Smooth muscle cell (in vitro differentiated cells): ENCODE measurements around the gene DHRS13. TPM values are rescaled to one million over a fixed set of nuclear protein-coding genes. Genes with fewer than 3 reads are reported as not detected.

Experiments used
- DNase-seq: peaks from one replicate; lab custom pipeline; 2025; ENCODE audit not compliant: unreplicated experiment; lab: John Stamatoyannopoulos, UW
- H2AFZ ChIP-seq: fragments of 200-600 bp; sonication (generic); 2 replicates; pipeline ENCODE4 v1.6.0; 2016; ENCODE audit warnings: antibody characterized with exemption, low read depth, mild to moderate bottlenecking
- H3F3A ChIP-seq: fragments of 200-600 bp; sonication (generic); 2 replicates; pipeline ENCODE4 v1.6.0; 2017; ENCODE audit warnings: antibody characterized with exemption, low read depth
- H3K27ac ChIP-seq: fragments of 200-600 bp; sonication (generic); 2 replicates; pipeline ENCODE4 v1.5.1; 2016; ENCODE audit warnings: low read depth, mild to moderate bottlenecking
- H3K27me3 ChIP-seq: fragments of 200-600 bp; sonication (generic); 2 replicates; pipeline ENCODE4 v1.6.1; 2016; ENCODE audit warnings: low read depth, mild to moderate bottlenecking
- H3K36me3 ChIP-seq: fragments of 200-600 bp; sonication (generic); 2 replicates; pipeline ENCODE4 v1.5.1; 2016; ENCODE audit warnings: low read depth
- H3K4me1 ChIP-seq: fragments of 200-600 bp; sonication (generic); 2 replicates; pipeline ENCODE4 v1.5.1; 2016; ENCODE audit warnings: low read depth
- H3K4me2 ChIP-seq: fragments of 200-600 bp; sonication (generic); 2 replicates; pipeline ENCODE4 v1.6.0; 2016; ENCODE audit warnings: mild to moderate bottlenecking
- H3K4me3 ChIP-seq: fragments of 200-600 bp; sonication (generic); 2 replicates; pipeline ENCODE4 v1.5.1; 2016; ENCODE audit warnings: mild to moderate bottlenecking
- H3K79me2 ChIP-seq: fragments of 200-600 bp; sonication (generic); 2 replicates; pipeline ENCODE4 v1.6.0; 2016; ENCODE audit warnings: low read depth, mild to moderate bottlenecking
- H3K9ac ChIP-seq: fragments of 200-600 bp; sonication (generic); 2 replicates; pipeline ENCODE4 v1.6.0; 2016; ENCODE audit warnings: low read depth
- H3K9me3 ChIP-seq: fragments of 200-600 bp; sonication (generic); replicated peaks from 2 replicates; pipeline ENCODE4 v1.5.1; 2016; ENCODE audit warnings: low read depth
- H4K20me1 ChIP-seq: fragments of 200-600 bp; sonication (generic); 2 replicates; pipeline ENCODE4 v1.6.0; 2016; ENCODE audit warnings: low read depth
- WGBS: methylation state at CpG from one replicate; pipeline ENCODE4 v1.1.7; 2016; ENCODE audit warnings: low lambda C conversion rate; 5-methylcytosine and 5-hydroxymethylcytosine counted together
- polyA plus RNA-seq: library from polyadenylated mRNA; unstranded; fragments of >200 nt; fragmentation: Nextera tagmentation; extraction: Ambion mirVana; gene quantifications from 2 replicates; pipeline ENCODE4 v1.2.1, GENCODE V29; 2016
- total RNA-seq: library from RNA; depleted of rRNA; stranded (reverse); fragments of >200 nt; gene quantifications from 2 replicates; pipeline ENCODE4 v1.2.3, GENCODE V29; 2014
- TF ChIP-seq, protein P1 (sequence below): fragments of 200-600 bp; sonication (generic); IDR thresholded peaks from 2 replicates; pipeline ENCODE4 v1.5.1; 2017; ENCODE audit warnings: borderline replicate concordance, mild to moderate bottlenecking, antibody characterized with exemption; ENCODE audit not compliant: insufficient read depth, poor library complexity, severe bottlenecking

The DHRS13 gene
- total and polyA plus RNA-seq, 2 experiments from 2014 or later = 6.0 to 10.1 TPM

DNA sequence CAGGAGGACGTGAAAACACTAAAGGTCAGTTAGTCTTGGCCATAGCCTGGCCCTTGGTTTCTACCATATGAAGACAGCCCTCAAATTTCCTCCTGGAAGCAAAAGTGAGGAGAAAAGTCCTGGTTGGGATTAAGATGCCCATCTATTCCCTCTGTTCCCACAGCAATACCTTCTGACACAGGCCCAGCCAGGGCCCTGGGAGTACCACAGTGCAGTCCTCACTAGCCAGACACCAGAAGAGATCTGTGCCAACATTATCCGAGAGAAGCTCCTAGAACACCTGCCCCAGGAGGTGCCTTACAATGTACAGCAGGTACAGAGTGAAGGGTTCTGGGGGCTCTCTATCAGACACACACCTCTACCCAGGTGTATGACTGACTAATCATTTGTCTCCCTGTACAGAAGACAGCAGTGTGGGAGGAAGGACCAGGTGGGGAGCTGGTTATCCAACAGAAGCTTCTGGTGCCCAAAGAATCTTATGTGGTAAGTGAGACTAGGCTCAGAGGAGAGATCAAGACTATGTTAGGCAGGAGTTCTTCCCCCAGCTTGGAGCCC lies 44.0 kb downstream of the DHRS13 start:
- Histone ChIP-seq H3K4me2 (no peak overlapping the region), H3K27me3 (no peaks in the 10 kb centered on the region), H3K4me1 (peaks cover 6% of the 10 kb centered on the region), H3K79me2 (peaks cover 10% of the 10 kb centered on the region), H3K27ac (no peak overlapping the region), H3F3A (no peaks in the 10 kb centered on the region), H3K4me3 (no peak overlapping the region), H4K20me1 (no peaks in the 10 kb centered on the region), H3K9ac (no peak overlapping the region), H2AFZ (no peak overlapping the region), H3K36me3 (no peaks in the 10 kb centered on the region), H3K9me3 (no peaks in the 10 kb centered on the region)
- WGBS = 48% methylated on average over 2 of the region's 2 CpGs
- TF ChIP-seq, protein P1, sequence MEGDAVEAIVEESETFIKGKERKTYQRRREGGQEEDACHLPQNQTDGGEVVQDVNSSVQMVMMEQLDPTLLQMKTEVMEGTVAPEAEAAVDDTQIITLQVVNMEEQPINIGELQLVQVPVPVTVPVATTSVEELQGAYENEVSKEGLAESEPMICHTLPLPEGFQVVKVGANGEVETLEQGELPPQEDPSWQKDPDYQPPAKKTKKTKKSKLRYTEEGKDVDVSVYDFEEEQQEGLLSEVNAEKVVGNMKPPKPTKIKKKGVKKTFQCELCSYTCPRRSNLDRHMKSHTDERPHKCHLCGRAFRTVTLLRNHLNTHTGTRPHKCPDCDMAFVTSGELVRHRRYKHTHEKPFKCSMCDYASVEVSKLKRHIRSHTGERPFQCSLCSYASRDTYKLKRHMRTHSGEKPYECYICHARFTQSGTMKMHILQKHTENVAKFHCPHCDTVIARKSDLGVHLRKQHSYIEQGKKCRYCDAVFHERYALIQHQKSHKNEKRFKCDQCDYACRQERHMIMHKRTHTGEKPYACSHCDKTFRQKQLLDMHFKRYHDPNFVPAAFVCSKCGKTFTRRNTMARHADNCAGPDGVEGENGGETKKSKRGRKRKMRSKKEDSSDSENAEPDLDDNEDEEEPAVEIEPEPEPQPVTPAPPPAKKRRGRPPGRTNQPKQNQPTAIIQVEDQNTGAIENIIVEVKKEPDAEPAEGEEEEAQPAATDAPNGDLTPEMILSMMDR = no peak
- DNase-seq = no peak

DNA sequence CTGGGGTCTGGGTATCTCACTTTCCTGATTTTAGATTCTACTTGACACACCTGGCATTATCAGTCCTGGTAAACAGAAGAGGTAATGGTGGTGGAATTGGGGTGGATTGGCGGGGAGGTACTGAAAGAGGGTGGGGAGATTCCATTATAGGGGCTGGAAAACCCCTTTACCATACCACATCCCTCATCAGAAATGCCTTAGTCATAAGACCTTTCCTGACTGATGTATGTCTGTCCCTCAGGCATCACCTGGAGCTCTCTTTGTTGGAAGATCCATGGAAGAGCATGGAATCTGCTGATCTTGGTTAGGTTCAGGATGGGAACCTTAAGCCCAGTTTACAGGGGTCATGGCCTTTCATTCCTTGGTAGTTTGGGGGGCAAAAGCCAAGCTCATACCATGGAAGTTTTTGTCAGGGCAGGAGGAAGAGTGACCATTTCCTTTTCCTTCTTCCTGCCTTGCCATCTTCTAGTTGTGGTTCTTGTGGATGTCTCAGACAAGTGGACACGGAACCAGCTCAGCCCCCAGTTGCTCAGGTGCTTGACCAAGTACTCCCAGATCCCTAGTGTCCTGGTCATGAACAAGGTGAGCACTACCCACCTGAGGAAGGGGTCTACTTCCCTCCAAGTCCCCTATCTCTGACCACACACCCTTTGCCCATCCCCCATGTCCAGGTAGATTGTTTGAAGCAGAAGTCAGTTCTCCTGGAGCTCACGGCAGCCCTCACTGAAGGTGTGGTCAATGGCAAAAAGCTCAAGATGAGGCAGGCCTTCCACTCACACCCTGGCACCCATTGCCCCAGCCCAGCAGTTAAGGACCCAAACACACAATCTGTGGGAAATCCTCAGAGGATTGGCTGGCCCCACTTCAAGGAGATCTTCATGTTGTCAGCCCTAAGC lies 44.7 kb downstream of the DHRS13 start:
- WGBS = 97% methylated on average over 3 of the region's 3 CpGs
- Histone ChIP-seq H2AFZ (no peak overlapping the region), H3K27me3 (no peaks in the 10 kb centered on the region), H3K4me2 (no peak overlapping the region), H3K4me3 (no peak overlapping the region), H3K79me2 (peaks cover 10% of the 10 kb centered on the region), H3K4me1 (peaks cover 6% of the 10 kb centered on the region), H4K20me1 (no peaks in the 10 kb centered on the region), H3F3A (no peaks in the 10 kb centered on the region), H3K9ac (no peak overlapping the region), H3K36me3 (no peaks in the 10 kb centered on the region), H3K9me3 (no peaks in the 10 kb centered on the region), H3K27ac (no peak overlapping the region)
- TF ChIP-seq, protein P1 = no peak
- DNase-seq = no peak

DNA sequence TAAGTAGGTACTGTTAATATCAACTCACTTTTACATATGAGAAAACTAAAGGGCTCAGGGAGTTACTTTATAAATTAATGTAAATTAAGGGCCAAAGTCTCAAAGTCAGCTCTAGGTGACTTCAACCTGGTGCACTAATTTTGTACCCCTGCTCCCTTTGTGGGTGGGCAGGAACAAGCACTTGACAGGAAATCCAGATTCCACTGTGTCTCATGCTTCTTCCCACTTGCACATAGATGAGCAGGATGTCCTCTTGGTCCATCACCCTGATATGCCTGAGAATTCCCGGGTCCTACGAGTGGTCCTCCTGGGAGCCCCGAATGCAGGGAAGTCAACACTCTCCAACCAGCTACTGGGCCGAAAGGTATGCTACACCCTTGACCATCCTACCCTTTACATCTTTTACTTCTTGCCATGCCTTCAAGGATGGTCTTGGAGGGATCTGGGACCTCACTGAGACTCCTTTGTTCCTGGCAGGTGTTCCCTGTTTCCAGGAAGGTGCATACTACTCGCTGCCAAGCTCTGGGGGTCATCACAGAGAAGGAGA lies 46.8 kb downstream of the DHRS13 start:
- H3F3A ChIP-seq = no peaks in the 10 kb centered on the region
- H3K36me3 ChIP-seq = no peaks in the 10 kb centered on the region
- peak overlapping the region; percentile 96 for H3K4me2 ChIP-seq
- H3K27me3 ChIP-seq = no peaks in the 10 kb centered on the region
- H3K4me3 ChIP-seq = no peak overlapping the region
- WGBS = 93% methylated on average over 5 of the region's 5 CpGs
- peaks cover 6% of the 10 kb centered on the region for H3K4me1 ChIP-seq
- H2AFZ ChIP-seq = no peak overlapping the region
- no peak overlapping the region for H3K9ac ChIP-seq
- no peak for DNase-seq
- peaks cover 10% of the 10 kb centered on the region for H3K79me2 ChIP-seq
- H3K9me3 ChIP-seq = no peaks in the 10 kb centered on the region
- H4K20me1 ChIP-seq = no peaks in the 10 kb centered on the region
- H3K27ac ChIP-seq = no peak overlapping the region
- TF ChIP-seq, protein P1 = no peak
